ENCODE measurements around the gene TNRC6A. TPM values are rescaled to one million over a fixed set of nuclear protein-coding genes. Genes with fewer than 3 reads are reported as not detected.

TNRC6A gene
- total RNA-seq (2022; extraction: Qiagen RNA extraction; ENCODE audit: low read depth): 23.9 to 31.2 TPM (median 25.7 TPM) in 5 replicates

DNA sequence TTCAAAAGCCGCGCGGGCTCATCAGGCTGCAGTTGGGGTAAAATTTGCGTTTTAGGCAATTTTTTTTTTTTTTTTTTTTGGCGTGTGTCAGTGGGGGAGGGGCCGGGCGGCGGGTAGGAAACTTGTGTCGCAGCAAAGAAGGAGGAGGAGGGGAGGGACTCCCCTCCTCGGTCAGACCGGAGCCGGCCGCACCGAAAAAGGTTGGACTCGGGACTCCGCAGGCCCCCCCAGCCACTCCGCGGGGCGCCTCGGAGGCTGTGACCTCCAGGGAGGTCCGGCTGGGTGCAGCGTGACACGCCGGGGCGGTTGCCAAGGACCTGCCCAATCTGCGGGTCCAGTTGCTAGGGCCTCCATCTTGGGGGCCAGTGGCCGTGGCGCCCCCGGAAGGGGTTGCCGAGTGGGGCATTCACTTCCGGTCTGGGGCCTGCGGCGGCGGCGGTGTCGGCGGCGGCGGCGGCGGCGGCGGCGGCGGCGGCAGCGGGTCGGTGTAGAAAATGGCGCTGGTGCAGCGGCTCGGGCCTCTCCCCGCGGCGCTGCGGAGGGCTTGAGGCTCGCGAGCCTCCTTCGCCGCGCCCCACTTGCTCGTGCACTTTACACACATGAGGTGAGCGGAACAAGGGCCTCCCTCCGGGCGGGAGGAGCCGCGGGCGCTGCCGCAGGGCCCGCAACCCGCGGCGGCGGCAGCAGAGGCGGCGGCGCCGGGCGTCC, at the start of gene TNRC6A:
TNRC6A (plus strand) TSS at position 409 of the 708 bp plus-strand sequence; CDS start at position 600, 191 bp downstream.

DNA sequence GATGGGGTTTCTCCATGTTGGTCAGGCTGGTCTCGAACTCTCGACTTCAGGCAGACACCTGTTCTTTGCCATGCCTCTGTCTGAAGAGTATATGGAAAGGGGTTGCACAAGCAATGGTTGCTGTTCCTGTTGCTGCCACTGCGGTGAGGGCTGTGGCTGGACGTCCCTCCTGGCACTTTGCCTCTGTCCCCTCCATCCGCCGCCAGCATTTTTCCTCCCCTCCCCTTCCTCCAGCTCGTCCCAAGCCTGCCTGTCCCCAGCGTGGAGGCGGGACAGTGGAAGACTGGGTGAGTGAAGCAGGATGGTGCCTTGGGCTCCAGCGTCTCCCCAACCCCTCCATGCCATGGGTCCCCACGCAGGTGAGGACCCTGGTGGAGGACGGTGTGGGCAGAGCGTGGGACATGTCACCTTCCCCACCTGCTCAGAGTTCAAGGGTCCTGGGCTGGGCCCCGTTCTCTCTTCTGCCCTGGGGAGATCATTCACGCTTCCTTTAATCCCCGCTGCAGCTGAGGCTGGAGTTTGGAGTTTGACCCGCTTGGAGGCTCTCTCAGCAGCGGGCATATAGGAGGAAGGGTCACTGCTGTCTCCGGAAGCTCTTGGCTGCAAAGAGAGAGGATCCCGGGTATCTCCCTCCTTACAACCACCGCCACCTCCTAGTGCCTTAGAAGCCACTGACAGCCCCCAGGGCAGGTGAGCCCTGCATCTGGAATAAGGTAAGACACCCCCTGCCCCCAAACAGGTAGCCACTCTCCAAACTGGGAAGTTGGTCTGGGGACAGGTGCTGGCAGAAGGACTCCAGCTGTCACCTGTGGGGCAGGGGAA, 116.5 kb downstream of the TNRC6A start, which contains the start of gene SLC5A11:
SLC5A11 (plus strand) TSS at position 238 of the 822 bp plus-strand sequence. CDS start 12,681 bp downstream, outside the sequence.

Other genes with a start within 250 kb of the TNRC6A start
- 22.1 to 28.8 TPM (median 25.6 TPM) in 5 replicates for gene RBBP6, start 190.1 kb upstream of the TNRC6A start, total RNA-seq (2022; extraction: Qiagen RNA extraction; ENCODE audit: low read depth)
- 0.45 to 0.72 TPM (median 0.64 TPM) in 5 replicates for gene SLC5A11, start 116.3 kb downstream of the TNRC6A start, total RNA-seq (2022; extraction: Qiagen RNA extraction; ENCODE audit: low read depth)